ENCODE results near the gene ZBTB5.

Gene ZBTB5

DNA sequence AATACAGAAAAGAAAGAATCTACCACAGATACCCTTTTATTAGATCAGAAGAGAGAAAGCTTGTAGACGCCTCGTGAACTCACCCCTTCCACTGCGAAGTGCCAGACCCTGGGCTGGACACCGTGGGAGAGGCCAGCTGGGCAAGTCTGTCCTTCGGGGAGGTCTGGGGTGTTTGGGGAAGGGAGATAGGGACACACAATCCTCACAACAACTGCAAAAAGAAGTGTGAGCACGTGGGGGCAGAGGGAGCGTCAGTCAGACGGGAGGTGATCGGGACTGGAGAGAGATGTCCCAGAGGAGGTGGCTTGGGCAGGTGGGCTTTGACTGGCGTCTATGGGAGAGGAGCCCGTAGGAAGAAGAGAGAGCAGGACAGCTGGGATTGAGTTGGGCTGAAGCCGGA, 70.0 kb downstream of the ZBTB5 start:
- Histone ChIP-seq H3K9me3 (ENCODE audit: control insufficient read depth, low read length) (no peaks in the 10 kb centered on the region), H3K27ac (no peak overlapping the region), H3K4me1 (no peaks in the 10 kb centered on the region), H3K4me3 (ENCODE audit: low read depth, low read length) (no peak overlapping the region), H3K79me2 (no peaks in the 10 kb centered on the region), H3K27me3 (ENCODE audit: control insufficient read depth, insufficient read depth, low read length) (no peaks in the 10 kb centered on the region), H3K9ac (no peak overlapping the region), H3K36me3 (ENCODE audit: control insufficient read depth, insufficient read depth, low read length) (no peaks in the 10 kb centered on the region), H2AFZ (no peak overlapping the region), H3K4me2 (ENCODE audit: low read length) (no peak overlapping the region)
- TF ChIP-seq, protein P1, sequence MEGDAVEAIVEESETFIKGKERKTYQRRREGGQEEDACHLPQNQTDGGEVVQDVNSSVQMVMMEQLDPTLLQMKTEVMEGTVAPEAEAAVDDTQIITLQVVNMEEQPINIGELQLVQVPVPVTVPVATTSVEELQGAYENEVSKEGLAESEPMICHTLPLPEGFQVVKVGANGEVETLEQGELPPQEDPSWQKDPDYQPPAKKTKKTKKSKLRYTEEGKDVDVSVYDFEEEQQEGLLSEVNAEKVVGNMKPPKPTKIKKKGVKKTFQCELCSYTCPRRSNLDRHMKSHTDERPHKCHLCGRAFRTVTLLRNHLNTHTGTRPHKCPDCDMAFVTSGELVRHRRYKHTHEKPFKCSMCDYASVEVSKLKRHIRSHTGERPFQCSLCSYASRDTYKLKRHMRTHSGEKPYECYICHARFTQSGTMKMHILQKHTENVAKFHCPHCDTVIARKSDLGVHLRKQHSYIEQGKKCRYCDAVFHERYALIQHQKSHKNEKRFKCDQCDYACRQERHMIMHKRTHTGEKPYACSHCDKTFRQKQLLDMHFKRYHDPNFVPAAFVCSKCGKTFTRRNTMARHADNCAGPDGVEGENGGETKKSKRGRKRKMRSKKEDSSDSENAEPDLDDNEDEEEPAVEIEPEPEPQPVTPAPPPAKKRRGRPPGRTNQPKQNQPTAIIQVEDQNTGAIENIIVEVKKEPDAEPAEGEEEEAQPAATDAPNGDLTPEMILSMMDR (IDR thresholded peaks at IDR 0.05), result no peak

DNA sequence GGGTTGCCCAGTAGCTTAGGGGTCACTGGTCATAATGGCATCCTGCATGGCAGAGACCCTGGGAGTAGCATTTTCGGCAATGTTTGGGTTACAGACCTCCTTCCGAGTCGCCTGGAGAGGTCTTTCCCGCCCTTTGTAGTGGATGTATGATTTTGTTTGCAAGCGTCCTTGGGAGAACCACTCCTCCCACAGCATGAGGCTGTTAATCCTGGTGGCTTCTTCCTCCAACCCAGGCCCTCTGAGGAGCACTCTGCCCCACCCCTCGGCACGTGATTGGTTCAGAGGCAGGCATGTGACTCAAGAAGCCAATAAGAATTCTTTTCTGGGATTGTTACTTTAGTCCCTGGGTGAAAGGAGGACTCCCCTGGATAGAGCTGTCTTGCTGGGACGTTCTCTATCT, 73.0 kb downstream of the ZBTB5 start:
- H3K4me1 ChIP-seq, result no peaks in the 10 kb centered on the region
- H3K4me2 ChIP-seq (ENCODE audit: low read length), result no peak overlapping the region
- no peaks in the 10 kb centered on the region for H3K27me3 ChIP-seq (ENCODE audit: control insufficient read depth, insufficient read depth, low read length)
- H3K36me3 ChIP-seq (ENCODE audit: control insufficient read depth, insufficient read depth, low read length), result no peaks in the 10 kb centered on the region
- no peak overlapping the region for H3K9ac ChIP-seq
- H3K4me3 ChIP-seq (ENCODE audit: low read depth, low read length), result no peak overlapping the region
- no peak overlapping the region for H2AFZ ChIP-seq
- no peaks in the 10 kb centered on the region for H3K79me2 ChIP-seq
- TF ChIP-seq, protein P1 (IDR thresholded peaks at IDR 0.05), result no peak
- no peak overlapping the region for H3K27ac ChIP-seq
- H3K9me3 ChIP-seq (ENCODE audit: control insufficient read depth, low read length), result no peaks in the 10 kb centered on the region

DNA sequence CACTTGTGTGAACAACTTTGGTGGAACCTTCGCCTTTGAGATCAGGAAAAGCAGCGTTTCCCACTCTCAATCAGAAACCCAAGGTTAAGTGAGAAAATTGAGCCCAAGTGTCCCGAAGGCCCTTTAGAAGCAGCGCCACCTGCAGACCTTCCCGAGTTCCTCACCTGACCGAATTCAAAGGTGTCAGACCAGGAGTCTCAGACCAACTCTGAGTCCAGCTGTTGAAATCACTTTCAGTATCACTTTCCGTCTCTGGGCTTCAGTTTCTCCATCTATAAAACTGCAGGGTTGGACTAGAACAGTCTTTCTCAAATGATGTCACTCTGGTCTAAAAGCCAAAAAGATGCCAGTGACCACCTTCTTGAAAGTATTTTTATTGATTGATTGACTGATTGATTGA, 74.5 kb downstream of the ZBTB5 start:
- no peak overlapping the region for H3K9ac ChIP-seq
- TF ChIP-seq, protein P1 (IDR thresholded peaks at IDR 0.05), result no peak

More for the DNA sequence above, 74.5 kb downstream of the ZBTB5 start:
- H3K4me1 ChIP-seq, result no peaks in the 10 kb centered on the region
- no peaks in the 10 kb centered on the region for H3K79me2 ChIP-seq
- no peaks in the 10 kb centered on the region for H3K9me3 ChIP-seq (ENCODE audit: control insufficient read depth, low read length)
- no peak overlapping the region for H3K4me2 ChIP-seq (ENCODE audit: low read length)
- H3K4me3 ChIP-seq (ENCODE audit: low read depth, low read length), result no peak overlapping the region
- H2AFZ ChIP-seq, result no peak overlapping the region
- no peaks in the 10 kb centered on the region for H3K27me3 ChIP-seq (ENCODE audit: control insufficient read depth, insufficient read depth, low read length)
- H3K27ac ChIP-seq, result no peak overlapping the region
- H3K36me3 ChIP-seq (ENCODE audit: control insufficient read depth, insufficient read depth, low read length), result no peaks in the 10 kb centered on the region

All from parathyroid adenoma (tissue), 2 donors.